ENCODE data around the gene VSTM4. TPM values are rescaled to one million over a fixed set of nuclear protein-coding genes. Genes with fewer than 3 reads are reported as not detected.

VSTM4 gene
- total and polyA plus RNA-seq, 2 donors (not counting 1 experiment from before 2014, with no cell fraction given): 8.1 to 27.9 TPM

- Histone ChIP-seq H3K9ac (ENCODE audit: insufficient read depth, low read length) (no peak overlapping the region), H3K4me2 (ENCODE audit: extremely low read depth, insufficient read depth, low read length) (no peak overlapping the region), H3K79me2 (ENCODE audit: control insufficient read depth, insufficient read depth, low read length) (no peaks in the 10 kb centered on the region), H2AFZ (ENCODE audit: low read length) (no peak overlapping the region), H3K36me3 (ENCODE audit: control insufficient read depth, insufficient read depth, low read length) (peaks cover 1% of the 10 kb centered on the region), H3K4me3 (replicated peaks in 1 of 4; ENCODE audit: control extremely low read depth in 1 of 4, insufficient read depth in 1 of 4, low read depth in 3 of 4, low read length in 4 of 4) (no peak overlapping the region), H3K4me1 (ENCODE audit: control insufficient read depth, extremely low read depth, insufficient read depth, low read length) (peaks cover 22% of the 10 kb centered on the region), H3K27ac (ENCODE audit: insufficient read depth, low read length) (no peak overlapping the region), H4K20me1 (ENCODE audit: control insufficient read depth, extremely low read depth, insufficient read depth, low read length) (no peaks in the 10 kb centered on the region), H3K9me3 (ENCODE audit: control insufficient read depth, insufficient read depth, low read depth, low read length) (no peaks in the 10 kb centered on the region), H3K27me3 (ENCODE audit: control insufficient read depth, insufficient read depth, low read length) (peaks cover 2% of the 10 kb centered on the region)
- no peak for DNase-seq (ENCODE audit: low read depth in 2 of 2)
- TF ChIP-seq CTCF (conservative IDR thresholded peaks at IDR 0.05 in 1 of 2, IDR thresholded peaks at IDR 0.05 in 1 of 2; ENCODE audit: low read depth in 1 of 2, low read length in 2 of 2): no peak
- TF ChIP-seq EZH2 (IDR thresholded peaks at IDR 0.05; ENCODE audit: low read length, missing control alignments): no peak
Measured at GRCh38 chr10:49107887-49108267, 7.4 kb downstream of the VSTM4 start.

GRCh38 chr10:49107111-49107886 lies 8.0 kb downstream of the VSTM4 start:
- Histone ChIP-seq H2AFZ (ENCODE audit: low read length) (no peak overlapping the region), H3K9ac (ENCODE audit: insufficient read depth, low read length) (no peak overlapping the region), H3K4me3 (replicated peaks in 1 of 4; ENCODE audit: control extremely low read depth in 1 of 4, insufficient read depth in 1 of 4, low read depth in 3 of 4, low read length in 4 of 4) (no peak overlapping the region), H3K4me1 (ENCODE audit: control insufficient read depth, extremely low read depth, insufficient read depth, low read length) (peaks cover 22% of the 10 kb centered on the region), H3K4me2 (ENCODE audit: extremely low read depth, insufficient read depth, low read length) (no peak overlapping the region), H3K36me3 (ENCODE audit: control insufficient read depth, insufficient read depth, low read length) (peaks cover 1% of the 10 kb centered on the region), H4K20me1 (ENCODE audit: control insufficient read depth, extremely low read depth, insufficient read depth, low read length) (no peaks in the 10 kb centered on the region), H3K79me2 (ENCODE audit: control insufficient read depth, insufficient read depth, low read length) (no peaks in the 10 kb centered on the region), H3K27me3 (ENCODE audit: control insufficient read depth, insufficient read depth, low read length) (peaks cover 2% of the 10 kb centered on the region), H3K27ac (ENCODE audit: insufficient read depth, low read length) (no peak overlapping the region), H3K9me3 (ENCODE audit: control insufficient read depth, insufficient read depth, low read depth, low read length) (no peaks in the 10 kb centered on the region)
- no peak for DNase-seq (ENCODE audit: low read depth in 2 of 2)
- TF ChIP-seq CTCF (conservative IDR thresholded peaks at IDR 0.05 in 1 of 2, IDR thresholded peaks at IDR 0.05 in 1 of 2; ENCODE audit: low read depth in 1 of 2, low read length in 2 of 2) (no peak), EZH2 (IDR thresholded peaks at IDR 0.05; ENCODE audit: low read length, missing control alignments) (no peak)

- H3K4me3 ChIP-seq (replicated peaks in 1 of 4; ENCODE audit: control extremely low read depth in 1 of 4, insufficient read depth in 1 of 4, low read depth in 3 of 4, low read length in 4 of 4): no peak overlapping the region
- H4K20me1 ChIP-seq (ENCODE audit: control insufficient read depth, extremely low read depth, insufficient read depth, low read length): no peaks in the 10 kb centered on the region
- H2AFZ ChIP-seq (ENCODE audit: low read length): no peak overlapping the region
- no peak overlapping the region for H3K27ac ChIP-seq (ENCODE audit: insufficient read depth, low read length)
- H3K4me1 ChIP-seq (ENCODE audit: control insufficient read depth, extremely low read depth, insufficient read depth, low read length): peaks cover 18% of the 10 kb centered on the region
- peak overlapping the region; percentile 21 for H3K4me2 ChIP-seq (ENCODE audit: extremely low read depth, insufficient read depth, low read length)
- DNase-seq (ENCODE audit: low read depth in 2 of 2): peak in 1 of 2 donors; percentile 9
- H3K79me2 ChIP-seq (ENCODE audit: control insufficient read depth, insufficient read depth, low read length): no peaks in the 10 kb centered on the region
- no peaks in the 10 kb centered on the region for H3K27me3 ChIP-seq (ENCODE audit: control insufficient read depth, insufficient read depth, low read length)
- peaks cover 1% of the 10 kb centered on the region for H3K36me3 ChIP-seq (ENCODE audit: control insufficient read depth, insufficient read depth, low read length)
- H3K9me3 ChIP-seq (ENCODE audit: control insufficient read depth, insufficient read depth, low read depth, low read length): no peaks in the 10 kb centered on the region
- no peak overlapping the region for H3K9ac ChIP-seq (ENCODE audit: insufficient read depth, low read length)
- TF ChIP-seq CTCF (conservative IDR thresholded peaks at IDR 0.05 in 1 of 2, IDR thresholded peaks at IDR 0.05 in 1 of 2; ENCODE audit: low read depth in 1 of 2, low read length in 2 of 2) (no peak), EZH2 (IDR thresholded peaks at IDR 0.05; ENCODE audit: low read length, missing control alignments) (no peak)
Measured at GRCh38 chr10:49106451-49106850, 8.9 kb downstream of the VSTM4 start.
